GM10266 (cell line): ENCODE measurements around the gene NIN.
A peak's percentile ranks its signal among the peaks of the same experiment; 100 is the strongest.
"Not testable (repeated sequence)": the region's sequence is repeated elsewhere in the genome, so short reads cannot be mapped to it uniquely, and the experiment has no call there.

Source experiments
- DNase-seq: peaks from one replicate; pipeline ENCODE4 v3.0.0; 2012; ENCODE audit errors: extremely low spot score
- CTCF ChIP-seq: IDR thresholded peaks from 2 replicates; pipeline ENCODE4 v1.5.1; 2012; ENCODE audit warnings: mild to moderate bottlenecking, low read depth; ENCODE audit not compliant: control insufficient read depth, insufficient read depth; ENCODE audit errors: missing control alignments

NIN gene

GRCh38 chr14:50823762-50824636 is 7.0 kb downstream of the NIN start:
- DNase-seq, result peak; percentile 32
- TF ChIP-seq CTCF, result no peak

- DNase-seq, result no peak
- no peak for TF ChIP-seq CTCF
Measured at GRCh38 chr14:50823051-50823761, 7.8 kb downstream of the NIN start.

- no peak for TF ChIP-seq CTCF
- DNase-seq, result no peak
Measured at GRCh38 chr14:50822501-50823042, 8.4 kb downstream of the NIN start.

- TF ChIP-seq CTCF, result no peak
- no peak for DNase-seq
Measured at GRCh38 chr14:50821510-50822464, 9.2 kb downstream of the NIN start.

GRCh38 chr14:50820786-50821509 is 10.0 kb downstream of the NIN start:
- no peak for DNase-seq
- no peak for TF ChIP-seq CTCF

GRCh38 chr14:50819303-50819702 is 11.7 kb downstream of the NIN start:
- not testable (repeated sequence) for DNase-seq
